Measurements from ENCODE around the gene COX17. TPM values are rescaled to one million over a fixed set of nuclear protein-coding genes. Genes with fewer than 3 reads are reported as not detected.

The COX17 gene
- total and polyA plus RNA-seq, 2 donors, result 85.3 to 171 TPM

GRCh38 chr3:119631516-119631915, 45.7 kb downstream of the COX17 start:
- DNase-seq (ENCODE audit: low read depth in 6 of 9, low spot score in 9 of 9), result no peak
- H3K27ac ChIP-seq (ENCODE audit: low read depth in 1 of 2, low read length in 1 of 2), result no peak overlapping the region
- H3K4me1 ChIP-seq (ENCODE audit: control insufficient read depth in 2 of 2, insufficient read depth in 2 of 2, low read length in 2 of 2), result peaks cover 0 to 2% of the 10 kb centered on the region in 2 donors

DNA sequence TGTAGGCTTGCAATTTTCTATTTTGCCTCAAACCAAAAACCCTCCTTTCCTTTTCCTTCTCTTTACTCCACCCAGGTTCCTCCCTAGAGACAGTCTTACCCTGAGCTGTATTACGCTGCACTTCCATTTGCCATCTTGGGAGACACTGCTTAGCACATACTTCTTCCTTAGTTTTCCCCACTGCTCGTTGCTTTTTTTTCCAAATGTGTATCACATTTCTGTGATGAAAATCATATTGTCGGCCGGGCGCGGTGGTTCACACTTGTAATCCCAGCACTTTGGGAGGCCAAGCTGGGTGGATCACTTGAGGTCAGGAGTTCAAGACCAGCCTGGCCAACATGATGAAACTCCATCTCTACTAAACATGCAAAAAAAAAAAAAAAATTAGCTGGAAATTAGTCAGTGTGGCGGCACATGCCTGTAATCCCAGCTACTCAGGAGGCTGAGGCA, 46.3 kb downstream of the COX17 start:
- Histone ChIP-seq H3K4me3 (ENCODE audit: low read length in 2 of 2) (no peak overlapping the region), H3K27me3 (ENCODE audit: control insufficient read depth in 2 of 2, insufficient read depth in 1 of 2, low read length in 1 of 2) (no peaks in the 10 kb centered on the region), H3K27ac (ENCODE audit: low read depth in 1 of 2, low read length in 1 of 2) (no peak overlapping the region), H3K9me3 (ENCODE audit: control insufficient read depth in 2 of 2, insufficient read depth in 1 of 2, low read length in 1 of 2) (no peaks in the 10 kb centered on the region), H3K4me1 (ENCODE audit: control insufficient read depth in 2 of 2, insufficient read depth in 2 of 2, low read length in 2 of 2) (peaks cover 0 to 2% of the 10 kb centered on the region in 2 donors), H3K36me3 (ENCODE audit: control insufficient read depth in 2 of 2, insufficient read depth in 2 of 2, low read length in 1 of 2) (no peaks in the 10 kb centered on the region)
- no peak for DNase-seq (ENCODE audit: low read depth in 6 of 9, low spot score in 9 of 9)
- WGBS, result 95% methylated on average over 7 of the region's 7 CpGs

More at GRCh38 chr3:119631516-119631915, 45.7 kb downstream of the COX17 start:
- Histone ChIP-seq H3K9me3 (ENCODE audit: control insufficient read depth in 2 of 2, insufficient read depth in 1 of 2, low read length in 1 of 2) (no peaks in the 10 kb centered on the region), H3K27me3 (ENCODE audit: control insufficient read depth in 2 of 2, insufficient read depth in 1 of 2, low read length in 1 of 2) (no peaks in the 10 kb centered on the region), H3K4me3 (ENCODE audit: low read length in 2 of 2) (no peak overlapping the region), H3K36me3 (ENCODE audit: control insufficient read depth in 2 of 2, insufficient read depth in 2 of 2, low read length in 1 of 2) (no peaks in the 10 kb centered on the region)
- WGBS, result 94% methylated on average over 3 of the region's 3 CpGs

DNA sequence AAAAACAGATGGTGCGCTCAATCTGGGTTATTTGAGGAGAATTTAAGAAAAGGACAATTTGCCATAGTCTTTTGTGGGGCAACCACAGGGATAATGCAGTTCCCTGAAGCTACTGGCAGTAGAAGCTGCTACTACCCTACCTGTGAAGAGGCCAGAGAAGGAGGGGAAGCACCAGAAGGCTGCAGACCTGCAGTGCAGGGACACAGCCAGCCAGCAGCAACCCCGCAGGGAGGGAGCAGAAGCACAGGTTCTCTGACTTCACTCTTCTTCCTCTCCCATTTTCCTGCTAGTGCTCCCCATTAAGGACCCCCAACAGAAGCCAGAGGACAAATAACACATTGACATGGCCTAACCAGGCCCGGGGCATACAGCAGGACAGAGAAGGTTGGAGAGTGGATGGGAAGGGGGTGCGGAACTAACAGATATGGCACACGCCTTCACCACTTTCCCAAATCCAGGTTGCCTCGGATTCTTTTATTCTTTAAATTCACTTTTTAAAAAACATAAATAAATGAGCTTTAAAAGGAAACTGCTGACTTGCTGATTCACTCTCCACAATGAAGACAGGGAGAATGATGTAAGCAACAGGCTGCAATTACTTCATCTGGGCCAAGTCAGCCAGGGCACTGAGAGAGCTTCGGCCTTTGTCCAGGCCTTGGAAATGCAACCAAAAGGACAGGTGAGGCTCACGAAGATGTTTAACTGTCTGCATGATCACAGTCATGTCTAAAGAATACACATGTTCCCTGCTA, 46.9 kb downstream of the COX17 start:
- Histone ChIP-seq H3K27ac (ENCODE audit: low read depth in 1 of 2, low read length in 1 of 2) (peak overlapping the region in 1 of 2 donors; percentile 71), H3K36me3 (ENCODE audit: control insufficient read depth in 2 of 2, insufficient read depth in 2 of 2, low read length in 1 of 2) (no peaks in the 10 kb centered on the region), H3K9me3 (ENCODE audit: control insufficient read depth in 2 of 2, insufficient read depth in 1 of 2, low read length in 1 of 2) (no peaks in the 10 kb centered on the region), H3K27me3 (ENCODE audit: control insufficient read depth in 2 of 2, insufficient read depth in 1 of 2, low read length in 1 of 2) (no peaks in the 10 kb centered on the region), H3K4me3 (ENCODE audit: low read length in 2 of 2) (no peak overlapping the region), H3K4me1 (ENCODE audit: control insufficient read depth in 2 of 2, insufficient read depth in 2 of 2, low read length in 2 of 2) (peaks cover 0 to 2% of the 10 kb centered on the region in 2 donors)
- DNase-seq (ENCODE audit: low read depth in 6 of 9, low spot score in 9 of 9), result no peak
- WGBS, result 89% methylated on average over 8 of the region's 8 CpGs

GRCh38 chr3:119628816-119629445, 48.3 kb downstream of the COX17 start:
- peak in 1 of 9 donors; percentile 22 for DNase-seq (ENCODE audit: low read depth in 6 of 9, low spot score in 9 of 9)
- Histone ChIP-seq H3K4me1 (ENCODE audit: control insufficient read depth in 2 of 2, insufficient read depth in 2 of 2, low read length in 2 of 2) (peaks cover 0 to 2% of the 10 kb centered on the region in 2 donors), H3K4me3 (ENCODE audit: low read length in 2 of 2) (no peak overlapping the region), H3K36me3 (ENCODE audit: control insufficient read depth in 2 of 2, insufficient read depth in 2 of 2, low read length in 1 of 2) (no peaks in the 10 kb centered on the region), H3K9me3 (ENCODE audit: control insufficient read depth in 2 of 2, insufficient read depth in 1 of 2, low read length in 1 of 2) (no peaks in the 10 kb centered on the region), H3K27ac (ENCODE audit: low read depth in 1 of 2, low read length in 1 of 2) (peak overlapping the region; percentile 47 to 52), H3K27me3 (ENCODE audit: control insufficient read depth in 2 of 2, insufficient read depth in 1 of 2, low read length in 1 of 2) (no peaks in the 10 kb centered on the region)
- WGBS, result 92% methylated on average over 1 of the region's 1 CpG

- Histone ChIP-seq H3K9me3 (ENCODE audit: control insufficient read depth in 2 of 2, insufficient read depth in 1 of 2, low read length in 1 of 2) (no peaks in the 10 kb centered on the region), H3K27me3 (ENCODE audit: control insufficient read depth in 2 of 2, insufficient read depth in 1 of 2, low read length in 1 of 2) (no peaks in the 10 kb centered on the region), H3K4me3 (ENCODE audit: low read length in 2 of 2) (no peak overlapping the region), H3K4me1 (ENCODE audit: control insufficient read depth in 2 of 2, insufficient read depth in 2 of 2, low read length in 2 of 2) (peaks cover 0 to 2% of the 10 kb centered on the region in 2 donors), H3K36me3 (ENCODE audit: control insufficient read depth in 2 of 2, insufficient read depth in 2 of 2, low read length in 1 of 2) (no peaks in the 10 kb centered on the region), H3K27ac (ENCODE audit: low read depth in 1 of 2, low read length in 1 of 2) (peak overlapping the region in 1 of 2 donors; percentile 52)
- DNase-seq (ENCODE audit: low read depth in 6 of 9, low spot score in 9 of 9), result no peak
- 44% methylated on average over 4 of the region's 4 CpGs for WGBS
Measured at GRCh38 chr3:119628390-119628789, 48.8 kb downstream of the COX17 start.

GRCh38 chr3:119627461-119627860, 49.7 kb downstream of the COX17 start:
- H3K9me3 ChIP-seq (ENCODE audit: control insufficient read depth in 2 of 2, insufficient read depth in 1 of 2, low read length in 1 of 2), result no peaks in the 10 kb centered on the region
- peak overlapping the region in 1 of 2 donors; percentile 43 for H3K27ac ChIP-seq (ENCODE audit: low read depth in 1 of 2, low read length in 1 of 2)
- no peaks in the 10 kb centered on the region for H3K36me3 ChIP-seq (ENCODE audit: control insufficient read depth in 2 of 2, insufficient read depth in 2 of 2, low read length in 1 of 2)
- no peak overlapping the region for H3K4me3 ChIP-seq (ENCODE audit: low read length in 2 of 2)
- no peak for DNase-seq (ENCODE audit: low read depth in 6 of 9, low spot score in 9 of 9)
- H3K4me1 ChIP-seq (ENCODE audit: control insufficient read depth in 2 of 2, insufficient read depth in 2 of 2, low read length in 2 of 2), result peaks cover 0 to 2% of the 10 kb centered on the region in 2 donors
- no peaks in the 10 kb centered on the region for H3K27me3 ChIP-seq (ENCODE audit: control insufficient read depth in 2 of 2, insufficient read depth in 1 of 2, low read length in 1 of 2)
- WGBS, result 49% methylated on average over 8 of the region's 8 CpGs

- peaks cover 0 to 2% of the 10 kb centered on the region in 2 donors for H3K4me1 ChIP-seq (ENCODE audit: control insufficient read depth in 2 of 2, insufficient read depth in 2 of 2, low read length in 2 of 2)
- no peak for DNase-seq (ENCODE audit: low read depth in 6 of 9, low spot score in 9 of 9)
- no peaks in the 10 kb centered on the region for H3K36me3 ChIP-seq (ENCODE audit: control insufficient read depth in 2 of 2, insufficient read depth in 2 of 2, low read length in 1 of 2)
- no peak overlapping the region for H3K4me3 ChIP-seq (ENCODE audit: low read length in 2 of 2)
- 100% methylated on average over 1 of the region's 1 CpG for WGBS
- H3K27ac ChIP-seq (ENCODE audit: low read depth in 1 of 2, low read length in 1 of 2), result no peak overlapping the region
- H3K27me3 ChIP-seq (ENCODE audit: control insufficient read depth in 2 of 2, insufficient read depth in 1 of 2, low read length in 1 of 2), result no peaks in the 10 kb centered on the region
- H3K9me3 ChIP-seq (ENCODE audit: control insufficient read depth in 2 of 2, insufficient read depth in 1 of 2, low read length in 1 of 2), result no peaks in the 10 kb centered on the region
Measured at GRCh38 chr3:119626196-119626595, 51.0 kb downstream of the COX17 start.

DNA sequence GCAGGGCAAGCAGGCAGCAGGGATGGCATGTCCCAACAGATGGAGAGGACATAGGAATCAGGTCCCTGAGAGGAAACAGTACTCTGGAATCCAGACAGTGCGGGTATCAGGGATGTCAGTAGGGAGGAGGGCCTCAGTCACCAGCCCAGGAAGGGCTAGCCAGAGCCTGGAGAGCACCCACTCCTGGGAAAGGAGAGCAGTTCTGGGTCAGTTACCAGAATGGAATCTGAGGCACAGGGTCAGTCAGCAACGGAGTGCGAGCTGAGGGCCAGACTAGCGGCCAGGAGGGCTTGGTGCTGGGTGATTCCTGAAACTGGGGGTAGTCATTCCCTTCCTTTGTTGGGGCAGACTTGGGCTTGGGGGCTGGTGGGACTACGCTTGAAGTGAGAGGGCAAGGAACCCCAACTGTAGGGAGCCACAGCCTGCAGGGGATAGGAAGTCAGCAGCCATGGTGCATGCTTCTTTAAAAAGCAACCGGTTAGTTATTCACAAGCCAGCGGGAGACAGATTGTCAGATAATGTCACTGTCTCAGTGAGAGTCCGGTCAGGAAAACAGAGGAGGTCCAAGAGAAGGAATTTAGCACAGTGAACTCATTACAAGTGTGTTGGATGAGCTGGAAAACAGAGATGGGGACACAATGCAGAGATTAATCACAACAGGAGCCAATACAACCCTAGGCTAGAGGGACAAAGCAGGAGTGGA, 51.6 kb downstream of the COX17 start:
- Histone ChIP-seq H3K4me1 (ENCODE audit: control insufficient read depth in 2 of 2, insufficient read depth in 2 of 2, low read length in 2 of 2) (peaks cover 0 to 2% of the 10 kb centered on the region in 2 donors), H3K27ac (ENCODE audit: low read depth in 1 of 2, low read length in 1 of 2) (no peak overlapping the region), H3K9me3 (ENCODE audit: control insufficient read depth in 2 of 2, insufficient read depth in 1 of 2, low read length in 1 of 2) (no peaks in the 10 kb centered on the region), H3K27me3 (ENCODE audit: control insufficient read depth in 2 of 2, insufficient read depth in 1 of 2, low read length in 1 of 2) (no peaks in the 10 kb centered on the region), H3K36me3 (ENCODE audit: control insufficient read depth in 2 of 2, insufficient read depth in 2 of 2, low read length in 1 of 2) (no peaks in the 10 kb centered on the region), H3K4me3 (ENCODE audit: low read length in 2 of 2) (no peak overlapping the region)
- DNase-seq (ENCODE audit: low read depth in 6 of 9, low spot score in 9 of 9), result no peak
- 94% methylated on average over 8 of the region's 8 CpGs for WGBS

Measured in thymus (tissue), 11 donors.